Panc1 (cell line): Measurements from ENCODE around the gene ELL2. TPM values are rescaled to one million over a fixed set of nuclear protein-coding genes. Genes with fewer than 3 reads are reported as not detected.

Experiments
- ATAC-seq: fragments of 200-7000 bp; cut with Tn5 transposase; 2 replicates; pipeline ENCODE4 v1.9.1; 2020; ENCODE audit warnings: mild to moderate bottlenecking, moderate library complexity
- BruUV-seq: library from RNA; stranded (reverse); fragments of 400-500 nt; replicated peaks from 2 replicates; lab custom pipeline; 2021; lab: Mats Ljungman, UMichigan
- CTCF ChIA-PET: fragments of 300-600 bp; sonication (Branson Sonifier 250); formaldehyde crosslinking; loops from one replicate; lab custom pipeline; 2022; ENCODE audit warnings: antibody characterized with exemption; lab: Charles Lee
- POLR2A ChIA-PET: fragments of 300-600 bp; sonication (Branson Sonifier 250); formaldehyde crosslinking; loops from one replicate; lab custom pipeline; 2022; ENCODE audit warnings: antibody characterized with exemption; lab: Charles Lee
- DNase-seq: peaks from one replicate; pipeline ENCODE4 v3.0.0-alpha.2; 2010; ENCODE audit warnings: low read depth, low spot score
- H3K27ac ChIP-seq: 2 replicates; pipeline ENCODE4 v1.5.1; 2011; ENCODE audit warnings: mild to moderate bottlenecking, low read length, inconsistent platforms
- H3K27me3 ChIP-seq: fragments of 200-500 bp; sonication (Bioruptor generic); 2 replicates; pipeline ENCODE4 v1.6.0; 2014; ENCODE audit warnings: low read length, inconsistent platforms; ENCODE audit not compliant: control insufficient read depth, insufficient read depth
- H3K36me3 ChIP-seq: fragments of 200-500 bp; sonication (Bioruptor generic); 2 replicates; pipeline ENCODE4 v1.5.1; 2014; ENCODE audit warnings: inconsistent platforms, mild to moderate bottlenecking, low read length, moderate library complexity; ENCODE audit not compliant: control insufficient read depth, insufficient read depth
- H3K4me1 ChIP-seq: 2 replicates; pipeline ENCODE4 v1.5.1; 2011; ENCODE audit warnings: inconsistent platforms, mild to moderate bottlenecking, low read length, moderate library complexity; ENCODE audit not compliant: control insufficient read depth, insufficient read depth
- H3K4me3 ChIP-seq, 2 experiments: 2 replicates each; pipeline ENCODE4 v1.5.1; 2011 to 2012; ENCODE audit warnings: low read depth in 2 of 2, low read length in 2 of 2, mild to moderate bottlenecking in 2 of 2, inconsistent platforms in 1 of 2, moderate library complexity in 1 of 2
- H3K9me3 ChIP-seq: fragments of 200-500 bp; sonication (Bioruptor generic); 2 replicates; pipeline ENCODE4 v1.5.1; 2014; ENCODE audit warnings: low read depth, mild to moderate bottlenecking, inconsistent platforms, low read length, moderate library complexity; ENCODE audit not compliant: control insufficient read depth, insufficient read depth
- POLR2AphosphoS5 ChIP-seq: IDR thresholded peaks from 2 replicates; pipeline ENCODE4 v1.6.1; 2012; ENCODE audit warnings: mild to moderate bottlenecking, low read depth, low read length, moderate library complexity
- SIN3A ChIP-seq: IDR thresholded peaks from 2 replicates; pipeline ENCODE4 v1.6.1; 2012; ENCODE audit warnings: low read depth, mild to moderate bottlenecking, low read length, moderate library complexity, borderline replicate concordance; ENCODE audit not compliant: insufficient read depth
- TCF7L2 ChIP-seq: IDR thresholded peaks from 2 replicates; pipeline ENCODE4 v1.6.1; 2011; ENCODE audit warnings: mild to moderate bottlenecking, low read depth, low read length, inconsistent platforms
- in situ Hi-C: cut with HindIII; loops from 2 replicates; pipeline ENCODE4 v1.10.0; 2016; ENCODE audit warnings: low sequenced_read_pairs, low pct_unique_long_range_greater_than_20kb
- intact Hi-C: fragments of 100-400 bp; cut with micrococcal nuclease; formaldehyde crosslinking; loops from one replicate; pipeline ENCODE4 v1.10.0; 2022; ENCODE audit not compliant: unreplicated experiment
- total RNA-seq: library from RNA; stranded (reverse); gene quantifications from one replicate; pipeline ENCODE4 v1.2.1, GENCODE V29; 2021; ENCODE audit not compliant: unreplicated experiment
- TF ChIP-seq, protein P1 (sequence below), 2 experiments: IDR thresholded peaks; 2 replicates each; pipeline ENCODE4 v1.6.1; 2011 to 2012; ENCODE audit warnings: low read depth in 2 of 2, control low read depth in 1 of 2, low read length in 1 of 2, mild to moderate bottlenecking in 1 of 2, moderate library complexity in 1 of 2; ENCODE audit not compliant: insufficient read depth in 1 of 2
- TF ChIP-seq, protein P2 (sequence below): fragments of 450-650 bp; IDR thresholded peaks from 2 replicates; pipeline ENCODE4 v1.5.1; 2017; ENCODE audit warnings: mild to moderate bottlenecking

The ELL2 gene
- total RNA-seq, 1 experiment from 2014 or later, result 68.5 TPM

DNA sequence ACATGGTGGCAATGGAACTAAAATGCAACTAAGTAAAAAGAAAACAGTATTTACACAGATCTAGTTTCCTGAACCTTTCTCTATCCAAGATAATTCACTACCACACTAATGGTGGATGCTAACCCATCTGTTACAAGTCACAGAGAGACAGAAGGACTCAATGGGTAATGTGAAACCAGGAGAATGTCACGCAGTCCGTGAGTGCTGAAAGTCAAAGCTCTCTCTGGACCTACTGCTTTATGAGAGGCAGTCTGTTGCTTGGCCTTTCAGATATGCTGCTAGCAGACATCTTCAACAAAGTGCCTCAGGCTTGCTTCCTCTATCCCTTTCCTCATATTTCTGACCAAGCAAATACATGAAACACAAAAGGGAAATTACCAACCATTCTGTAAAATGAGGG lies 70.2 kb downstream of the ELL2 start:
- intact Hi-C loops, result no loop called here
- H3K9me3 ChIP-seq, result no peaks in the 10 kb centered on the region
- ChIA-PET CTCF (interaction anchor here (0.7 kb wide), 1 partner anchor 444 kb away, joined by 3 read pairs; no protein-coding TSS in a partner anchor), POLR2A (no interaction called here)
- no peaks in the 10 kb centered on the region for H3K4me1 ChIP-seq
- in situ Hi-C loops, result no loop called here
- H3K27ac ChIP-seq, result no peak overlapping the region
- BruUV-seq, result no TSS peak
- H3K27me3 ChIP-seq, result no peaks in the 10 kb centered on the region
- DNase-seq (no peak), ATAC-seq (no peak)
- TF ChIP-seq TCF7L2, result no peak
- TF ChIP-seq, protein P1, sequence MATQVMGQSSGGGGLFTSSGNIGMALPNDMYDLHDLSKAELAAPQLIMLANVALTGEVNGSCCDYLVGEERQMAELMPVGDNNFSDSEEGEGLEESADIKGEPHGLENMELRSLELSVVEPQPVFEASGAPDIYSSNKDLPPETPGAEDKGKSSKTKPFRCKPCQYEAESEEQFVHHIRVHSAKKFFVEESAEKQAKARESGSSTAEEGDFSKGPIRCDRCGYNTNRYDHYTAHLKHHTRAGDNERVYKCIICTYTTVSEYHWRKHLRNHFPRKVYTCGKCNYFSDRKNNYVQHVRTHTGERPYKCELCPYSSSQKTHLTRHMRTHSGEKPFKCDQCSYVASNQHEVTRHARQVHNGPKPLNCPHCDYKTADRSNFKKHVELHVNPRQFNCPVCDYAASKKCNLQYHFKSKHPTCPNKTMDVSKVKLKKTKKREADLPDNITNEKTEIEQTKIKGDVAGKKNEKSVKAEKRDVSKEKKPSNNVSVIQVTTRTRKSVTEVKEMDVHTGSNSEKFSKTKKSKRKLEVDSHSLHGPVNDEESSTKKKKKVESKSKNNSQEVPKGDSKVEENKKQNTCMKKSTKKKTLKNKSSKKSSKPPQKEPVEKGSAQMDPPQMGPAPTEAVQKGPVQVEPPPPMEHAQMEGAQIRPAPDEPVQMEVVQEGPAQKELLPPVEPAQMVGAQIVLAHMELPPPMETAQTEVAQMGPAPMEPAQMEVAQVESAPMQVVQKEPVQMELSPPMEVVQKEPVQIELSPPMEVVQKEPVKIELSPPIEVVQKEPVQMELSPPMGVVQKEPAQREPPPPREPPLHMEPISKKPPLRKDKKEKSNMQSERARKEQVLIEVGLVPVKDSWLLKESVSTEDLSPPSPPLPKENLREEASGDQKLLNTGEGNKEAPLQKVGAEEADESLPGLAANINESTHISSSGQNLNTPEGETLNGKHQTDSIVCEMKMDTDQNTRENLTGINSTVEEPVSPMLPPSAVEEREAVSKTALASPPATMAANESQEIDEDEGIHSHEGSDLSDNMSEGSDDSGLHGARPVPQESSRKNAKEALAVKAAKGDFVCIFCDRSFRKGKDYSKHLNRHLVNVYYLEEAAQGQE (IDR thresholded peaks at IDR 0.05; ENCODE audit: insufficient read depth in 1 of 2, low read depth in 2 of 2, low read length in 1 of 2), result no peak
- no peak for TF ChIP-seq POLR2AphosphoS5
- TF ChIP-seq SIN3A, result no peak
- TF ChIP-seq, protein P2, sequence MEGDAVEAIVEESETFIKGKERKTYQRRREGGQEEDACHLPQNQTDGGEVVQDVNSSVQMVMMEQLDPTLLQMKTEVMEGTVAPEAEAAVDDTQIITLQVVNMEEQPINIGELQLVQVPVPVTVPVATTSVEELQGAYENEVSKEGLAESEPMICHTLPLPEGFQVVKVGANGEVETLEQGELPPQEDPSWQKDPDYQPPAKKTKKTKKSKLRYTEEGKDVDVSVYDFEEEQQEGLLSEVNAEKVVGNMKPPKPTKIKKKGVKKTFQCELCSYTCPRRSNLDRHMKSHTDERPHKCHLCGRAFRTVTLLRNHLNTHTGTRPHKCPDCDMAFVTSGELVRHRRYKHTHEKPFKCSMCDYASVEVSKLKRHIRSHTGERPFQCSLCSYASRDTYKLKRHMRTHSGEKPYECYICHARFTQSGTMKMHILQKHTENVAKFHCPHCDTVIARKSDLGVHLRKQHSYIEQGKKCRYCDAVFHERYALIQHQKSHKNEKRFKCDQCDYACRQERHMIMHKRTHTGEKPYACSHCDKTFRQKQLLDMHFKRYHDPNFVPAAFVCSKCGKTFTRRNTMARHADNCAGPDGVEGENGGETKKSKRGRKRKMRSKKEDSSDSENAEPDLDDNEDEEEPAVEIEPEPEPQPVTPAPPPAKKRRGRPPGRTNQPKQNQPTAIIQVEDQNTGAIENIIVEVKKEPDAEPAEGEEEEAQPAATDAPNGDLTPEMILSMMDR, result no peak
- peaks cover 4% of the 10 kb centered on the region for H3K36me3 ChIP-seq
- no peak overlapping the region for H3K4me3 ChIP-seq

DNA sequence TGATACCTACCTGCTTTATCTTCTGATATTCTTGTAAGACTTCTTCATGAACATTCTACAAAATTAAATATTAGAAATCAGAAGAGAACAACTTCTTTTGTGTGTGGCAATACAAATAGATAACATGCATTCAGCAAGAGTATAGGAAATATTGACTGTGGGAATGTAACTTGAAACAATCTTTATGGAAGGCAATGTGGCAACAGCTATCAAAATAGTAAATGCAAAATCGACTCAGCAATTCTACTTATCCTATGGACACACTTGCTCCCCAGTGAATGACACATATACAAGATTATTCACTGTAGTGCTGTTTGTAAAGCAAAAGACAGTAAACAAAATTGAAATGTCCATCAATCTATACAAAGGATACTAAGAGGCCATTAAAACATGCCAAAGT lies 72.6 kb downstream of the ELL2 start:
- ATAC-seq (no peak), DNase-seq (no peak)
- in situ Hi-C loops, result no loop called here
- Histone ChIP-seq H3K4me1 (no peaks in the 10 kb centered on the region), H3K4me3 (no peak overlapping the region), H3K36me3 (no peaks in the 10 kb centered on the region; the same call in none of the 2 replicates), H3K27me3 (no peaks in the 10 kb centered on the region), H3K9me3 (no peaks in the 10 kb centered on the region), H3K27ac (no peak overlapping the region)
- ChIA-PET CTCF (no interaction called here), POLR2A (no interaction called here)
- TF ChIP-seq TCF7L2 (no peak), POLR2AphosphoS5 (no peak)
- TF ChIP-seq, protein P1 (IDR thresholded peaks at IDR 0.05; ENCODE audit: insufficient read depth in 1 of 2, low read depth in 2 of 2, low read length in 1 of 2), result no peak
- intact Hi-C loops, result no loop called here
- BruUV-seq, result no TSS peak
